ENCODE results near the gene KRTAP2-1.
"Not testable (repeated sequence)": the region's sequence is repeated elsewhere in the genome, so short reads cannot be mapped to it uniquely, and the experiment has no call there.

The KRTAP2-1 gene

GRCh38 chr17:41013606-41014005 is 33.5 kb downstream of the KRTAP2-1 start:
- DNase-seq (ENCODE audit: low read depth in 2 of 2, low spot score in 1 of 2): no peak

GRCh38 chr17:41013181-41013580 is 33.9 kb downstream of the KRTAP2-1 start:
- DNase-seq (ENCODE audit: low read depth in 2 of 2, low spot score in 1 of 2): no peak

- no peak for DNase-seq (ENCODE audit: low read depth in 2 of 2, low spot score in 1 of 2)
Observed at GRCh38 chr17:41012326-41013120, 34.6 kb downstream of the KRTAP2-1 start.

DNA sequence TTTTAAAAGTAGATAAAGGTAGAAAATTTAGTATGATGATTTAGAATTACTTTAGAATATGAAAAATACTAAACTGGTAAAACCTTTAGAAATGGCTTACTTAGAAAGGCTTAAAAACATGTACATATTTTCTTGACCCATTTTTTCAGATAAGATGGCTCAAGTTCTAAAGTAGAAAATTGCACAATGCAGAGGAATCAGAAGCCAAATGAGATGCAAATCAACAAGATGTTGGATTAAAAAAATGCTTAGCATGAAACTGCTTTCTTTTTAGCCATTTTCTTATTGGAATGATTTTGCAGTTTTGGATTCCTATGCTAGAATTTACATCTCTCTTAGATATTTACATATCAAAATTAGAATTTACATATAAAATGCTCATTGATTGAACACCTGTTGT is 36.7 kb downstream of the KRTAP2-1 start:
- DNase-seq (ENCODE audit: low read depth in 2 of 2, low spot score in 1 of 2): no peak

GRCh38 chr17:41009936-41010335 is 37.2 kb downstream of the KRTAP2-1 start:
- DNase-seq (ENCODE audit: low read depth in 2 of 2, low spot score in 1 of 2): no peak

DNA sequence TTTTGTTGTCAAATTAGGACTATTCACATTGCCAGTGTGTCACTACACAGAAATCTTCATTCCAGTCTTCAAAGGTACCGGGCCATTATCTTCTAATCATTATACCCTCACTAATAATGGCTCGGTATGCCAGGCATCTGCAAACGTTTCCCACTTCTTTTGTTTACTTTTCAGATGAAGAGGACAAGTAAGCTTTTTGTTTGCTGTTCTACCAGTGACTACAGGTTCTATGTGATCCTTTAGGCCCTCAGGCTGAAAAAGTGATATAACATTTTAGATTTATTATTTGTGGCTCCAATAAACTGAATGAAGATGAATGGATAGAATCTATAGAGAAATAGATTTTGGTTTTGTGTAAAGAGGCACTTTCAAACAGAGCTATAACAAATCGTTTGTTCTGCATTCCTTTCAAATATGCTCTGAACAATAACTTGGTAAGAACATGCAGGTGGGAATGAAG is 37.8 kb downstream of the KRTAP2-1 start:
- no peak for DNase-seq (ENCODE audit: low read depth in 2 of 2, low spot score in 1 of 2)

DNA sequence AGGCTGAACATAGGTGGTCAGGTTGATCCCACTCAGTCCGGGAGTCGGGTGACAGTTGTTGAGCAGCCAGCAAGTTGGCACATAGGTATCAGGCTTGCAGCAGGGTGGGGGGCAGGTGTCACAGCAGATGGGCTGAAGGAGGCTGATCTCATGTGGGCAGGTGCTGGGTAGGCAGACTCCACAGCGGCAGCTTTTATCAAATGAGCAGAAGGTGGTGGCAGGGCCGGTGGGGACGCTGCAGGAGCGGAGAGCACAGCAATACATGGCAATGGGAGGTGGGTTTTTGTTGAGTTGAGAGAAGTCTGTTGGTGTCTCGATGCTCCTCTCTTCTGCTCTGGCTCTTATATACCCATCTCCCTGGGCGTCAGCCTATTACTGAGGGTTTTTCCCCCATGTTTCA is 38.3 kb downstream of the KRTAP2-1 start, which contains the start of gene KRTAP3-1:
KRTAP3-1 (minus strand) TSS at position 318 of the 400 bp plus-strand sequence; CDS start at position 264, 54 bp downstream.
- DNase-seq (ENCODE audit: low read depth in 2 of 2, low spot score in 1 of 2): no peak

DNA sequence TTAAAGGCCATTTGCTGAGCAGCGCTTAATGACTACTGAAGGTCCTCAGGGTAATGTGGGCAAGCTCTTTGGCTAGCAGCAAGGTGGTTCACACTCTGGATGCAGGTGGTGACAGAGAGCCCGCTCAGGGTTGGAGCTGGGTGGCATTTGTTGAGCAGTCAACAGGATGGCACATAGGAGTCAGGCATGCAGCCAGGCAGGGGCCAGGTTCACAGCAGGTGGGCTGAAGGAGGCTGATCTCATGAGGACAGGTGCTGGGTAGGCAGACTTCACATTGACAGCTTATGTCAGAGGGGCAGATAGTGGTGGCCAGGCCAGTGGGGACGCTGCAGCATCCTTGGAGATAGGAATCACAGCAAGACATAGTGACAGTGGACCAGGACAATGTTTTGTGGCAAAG is 42.7 kb downstream of the KRTAP2-1 start:
- DNase-seq (ENCODE audit: low read depth in 2 of 2, low spot score in 1 of 2): no peak

- no peak for DNase-seq (ENCODE audit: low read depth in 2 of 2, low spot score in 1 of 2)
Observed at GRCh38 chr17:41003926-41004325, 43.2 kb downstream of the KRTAP2-1 start.

- no peak for DNase-seq (ENCODE audit: low read depth in 2 of 2, low spot score in 1 of 2)
Observed at GRCh38 chr17:41002814-41003213, 44.3 kb downstream of the KRTAP2-1 start.

DNA sequence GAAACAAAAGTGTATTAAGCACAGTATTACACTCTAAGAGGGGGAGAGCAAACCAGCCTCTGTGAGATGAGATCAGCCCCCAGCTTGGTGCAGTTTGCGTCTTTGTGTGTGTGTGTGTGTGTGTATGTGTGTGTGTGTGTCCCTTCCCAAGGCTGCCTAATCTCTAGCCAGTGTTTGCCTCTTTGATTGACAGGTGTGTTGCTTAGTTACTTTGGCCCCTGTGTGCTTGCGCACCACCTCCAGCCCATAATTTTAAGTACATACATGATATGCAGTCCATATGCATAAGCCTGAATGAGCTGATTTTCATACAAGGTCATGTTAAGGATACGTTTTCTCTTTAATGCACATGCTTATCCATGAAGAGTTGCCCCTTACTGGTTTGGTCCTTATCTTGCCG is 45.3 kb downstream of the KRTAP2-1 start:
- no peak for DNase-seq (ENCODE audit: low read depth in 2 of 2, low spot score in 1 of 2)

DNA sequence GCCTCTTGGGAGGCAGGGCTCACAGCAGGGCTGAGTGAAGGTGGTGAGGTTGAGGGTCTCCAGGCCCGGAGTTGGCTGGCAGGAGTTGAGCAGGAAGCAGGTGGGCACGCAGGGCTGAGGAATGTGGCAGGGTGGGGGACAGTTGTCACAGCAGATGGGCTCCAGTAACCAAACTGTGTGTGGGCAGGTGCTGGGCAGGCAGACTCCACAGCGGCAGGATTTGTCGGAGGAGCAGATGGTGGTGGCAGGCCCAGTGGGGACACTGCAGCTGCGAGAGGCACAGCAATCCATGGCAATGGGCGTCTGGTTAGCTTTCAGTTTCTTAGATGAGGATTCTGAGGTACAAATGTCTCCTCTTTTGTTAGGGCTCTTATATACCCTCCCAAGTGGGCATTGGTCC is 47.6 kb downstream of the KRTAP2-1 start, which contains the start of gene KRTAP3-2:
KRTAP3-2 (minus strand) TSS at position 344 of the 400 bp plus-strand sequence; CDS start at position 291, 53 bp downstream.
- DNase-seq (ENCODE audit: low read depth in 2 of 2, low spot score in 1 of 2): not testable (repeated sequence)

- DNase-seq (ENCODE audit: low read depth in 2 of 2, low spot score in 1 of 2): no peak
Observed at GRCh38 chr17:40997361-40997760, 49.8 kb downstream of the KRTAP2-1 start.

- DNase-seq (ENCODE audit: low read depth in 2 of 2, low spot score in 1 of 2): no peak
Observed at GRCh38 chr17:40996829-40997228, 50.3 kb downstream of the KRTAP2-1 start.

All from stimulated activated CD8-positive, alpha-beta memory T cell treated with anti-CD3 and anti-CD28 coated beads, Interleukin-4, amount 100 ng/mL, for 1 hour (primary cell).